IPS-NIHi7 (cell line): Measurements from ENCODE around the gene SEC23B.
"Not testable (repeated sequence)": the region's sequence is repeated elsewhere in the genome, so short reads cannot be mapped to it uniquely, and the experiment has no call there.

Source experiments
- DNase-seq: peaks from one replicate; pipeline ENCODE4 v3.0.0; 2012; ENCODE audit warnings: mixed read lengths; ENCODE audit errors: extremely low spot score

The SEC23B gene

GRCh38 chr20:18507218-18508191 lies at the start of gene SEC23B:
Gene SEC23B, plus strand, starts transcription at chr20:18507940. Its CDS starts 2,896 bp downstream, at chr20:18510836.
- DNase-seq: peak; percentile 98

- DNase-seq: no peak
Measured at GRCh38 chr20:18465536-18466200, 42.1 kb upstream of the SEC23B start.

GRCh38 chr20:18466574-18466893 lies 41.2 kb upstream of the SEC23B start:
- DNase-seq: peak; percentile 91

GRCh38 chr20:18466894-18467730 lies 40.6 kb upstream of the SEC23B start, which contains the start of the genes DZANK1 and POLR3F:
Gene DZANK1, minus strand, starts transcription at chr20:18467030. Its CDS starts 1,672 bp downstream, at chr20:18465358.
Gene POLR3F, plus strand, starts transcription at chr20:18467390. Its CDS starts 117 bp downstream, at chr20:18467507.
- DNase-seq: peak; percentile 100

GRCh38 chr20:18477218-18477617 lies 30.5 kb upstream of the SEC23B start:
- DNase-seq: no peak

- no peak for DNase-seq
Measured at GRCh38 chr20:18477821-18478220, 29.9 kb upstream of the SEC23B start.

GRCh38 chr20:18481596-18481995 lies 26.1 kb upstream of the SEC23B start:
- no peak for DNase-seq

- no peak for DNase-seq
Measured at GRCh38 chr20:18488301-18488700, 19.4 kb upstream of the SEC23B start.

GRCh38 chr20:18496042-18496441 lies 11.7 kb upstream of the SEC23B start:
- DNase-seq: no peak

- DNase-seq: peak; percentile 89
Measured at GRCh38 chr20:18496740-18497592, 10.8 kb upstream of the SEC23B start, which contains the start of gene RBBP9. Gene RBBP9, minus strand, starts transcription at chr20:18497225. Its CDS starts 58 bp downstream, at chr20:18497167.

GRCh38 chr20:18497603-18498002 lies 10.1 kb upstream of the SEC23B start:
- no peak for DNase-seq

- DNase-seq: not testable (repeated sequence)
Measured at GRCh38 chr20:18501672-18502071, 6.1 kb upstream of the SEC23B start.

- no peak for DNase-seq
Measured at GRCh38 chr20:18504479-18505060, 3.2 kb upstream of the SEC23B start.

GRCh38 chr20:18506744-18507143 lies 996 bp upstream of the SEC23B start:
- DNase-seq: no peak

- DNase-seq: no peak
Measured at GRCh38 chr20:18511571-18511970, 3.8 kb downstream of the SEC23B start.

GRCh38 chr20:18513208-18513607 lies 5.5 kb downstream of the SEC23B start:
- DNase-seq: no peak

GRCh38 chr20:18514127-18514526 lies 6.4 kb downstream of the SEC23B start:
- no peak for DNase-seq

GRCh38 chr20:18515973-18516372 lies 8.2 kb downstream of the SEC23B start:
- DNase-seq: no peak

- not testable (repeated sequence) for DNase-seq
Measured at GRCh38 chr20:18522066-18522465, 14.3 kb downstream of the SEC23B start.

GRCh38 chr20:18523066-18523465 lies 15.3 kb downstream of the SEC23B start:
- DNase-seq: no peak
